SU-DHL-6 (cell line): Measurements from ENCODE around the gene ARFGEF3.

Source experiments
- H2AFZ ChIP-seq: fragments of 200-600 bp; sonication (generic); 2 replicates; pipeline ENCODE4 v1.6.1; 2014; ENCODE audit warnings: low read depth, mild to moderate bottlenecking, moderate library complexity, mixed read lengths, antibody characterized with exemption, low read length; ENCODE audit not compliant: severe bottlenecking
- H3F3A ChIP-seq: fragments of 200-600 bp; shearing (Covaris generic); 2 replicates; pipeline ENCODE4 v1.6.0; 2016; ENCODE audit warnings: antibody characterized with exemption, mild to moderate bottlenecking; ENCODE audit not compliant: insufficient read depth
- H3K27ac ChIP-seq: fragments of 200-600 bp; sonication (generic); 2 replicates; pipeline ENCODE4 v1.5.1; 2016; ENCODE audit warnings: low read depth, mild to moderate bottlenecking, low read length, moderate library complexity, mixed read lengths
- H3K27me3 ChIP-seq: fragments of 200-600 bp; sonication (generic), shearing (Covaris generic); 2 replicates; pipeline ENCODE4 v1.6.0; 2014; ENCODE audit warnings: mild to moderate bottlenecking, low read length
- H3K36me3 ChIP-seq: fragments of 200-600 bp; sonication (generic); 2 replicates; pipeline ENCODE4 v1.6.1; 2014; ENCODE audit warnings: mild to moderate bottlenecking, low read length, mixed read lengths
- H3K4me2 ChIP-seq: fragments of 300-600, 200-600 bp; shearing (Covaris generic), sonication (generic); 2 replicates; pipeline ENCODE4 v1.6.0; 2014; ENCODE audit warnings: low read length, low read depth, mild to moderate bottlenecking; ENCODE audit not compliant: poor library complexity, severe bottlenecking
- H3K4me3 ChIP-seq: fragments of 200-600 bp; sonication (generic); 2 replicates; pipeline ENCODE4 v1.5.1; 2014; ENCODE audit warnings: antibody characterized with exemption, low read length, mild to moderate bottlenecking, mixed read lengths; ENCODE audit not compliant: insufficient read depth, poor library complexity, severe bottlenecking
- H3K79me2 ChIP-seq: fragments of 200-600 bp; sonication (generic); 2 replicates; pipeline ENCODE4 v1.6.1; 2014; ENCODE audit warnings: mild to moderate bottlenecking, low read length, moderate library complexity; ENCODE audit not compliant: insufficient read depth
- H3K9ac ChIP-seq: fragments of 200-600 bp; sonication (generic); 2 replicates; pipeline ENCODE4 v1.7.0; 2014; ENCODE audit warnings: mild to moderate bottlenecking, low read length
- H3K9me2 ChIP-seq: fragments of 200-600 bp; sonication (generic); replicated peaks from 2 replicates; pipeline ENCODE4 v1.6.1; 2014; ENCODE audit warnings: low read length; ENCODE audit not compliant: insufficient read depth
- H3K9me3 ChIP-seq: fragments of 200-600 bp; sonication (generic); 2 replicates; pipeline ENCODE4 v1.6.1; 2014; ENCODE audit warnings: low read length, mixed read lengths; ENCODE audit not compliant: insufficient read depth
- H4K20me1 ChIP-seq: fragments of 200-600 bp; sonication (generic); 2 replicates; pipeline ENCODE4 v1.6.1; 2014; ENCODE audit warnings: low read depth, mild to moderate bottlenecking, antibody characterized with exemption, low read length, moderate library complexity, mixed read lengths
- CTCF ChIP-seq: fragments of 200-600 bp; sonication (generic); IDR thresholded peaks from one replicate; pipeline ENCODE4 v1.5.1; 2017; ENCODE audit warnings: antibody characterized with exemption, mild to moderate bottlenecking, low read length, moderate library complexity; ENCODE audit not compliant: insufficient read depth, poor library complexity, severe bottlenecking
- EZH2phosphoT487 ChIP-seq: fragments of 200-600 bp; sonication (generic), shearing (Covaris generic); conservative IDR thresholded peaks from 2 replicates; pipeline ENCODE4 v1.6.1; 2018; ENCODE audit warnings: mild to moderate bottlenecking, antibody characterized with exemption, low read length, moderate library complexity, mixed read lengths

The ARFGEF3 gene

GRCh38 chr6:138230221-138230620 lies 68.5 kb downstream of the ARFGEF3 start:
- Histone ChIP-seq H3K27me3 (no peaks in the 10 kb centered on the region), H3K36me3 (no peaks in the 10 kb centered on the region), H3F3A (no peaks in the 10 kb centered on the region), H3K9ac (no peak overlapping the region), H2AFZ (no peak overlapping the region), H3K79me2 (no peaks in the 10 kb centered on the region), H3K27ac (no peak overlapping the region), H3K9me3 (no peaks in the 10 kb centered on the region), H3K9me2 (no peaks in the 10 kb centered on the region), H3K4me2 (no peak overlapping the region), H3K4me3 (no peak overlapping the region), H4K20me1 (no peaks in the 10 kb centered on the region)
- TF ChIP-seq CTCF (no peak), EZH2phosphoT487 (no peak)

GRCh38 chr6:138230759-138231380 lies 69.1 kb downstream of the ARFGEF3 start:
- no peak overlapping the region for H2AFZ ChIP-seq
- H3K4me2 ChIP-seq: no peak overlapping the region
- TF ChIP-seq CTCF (no peak), EZH2phosphoT487 (no peak)

GRCh38 chr6:138231381-138231886 lies 69.7 kb downstream of the ARFGEF3 start:
- H4K20me1 ChIP-seq: no peaks in the 10 kb centered on the region
- H3K79me2 ChIP-seq: no peaks in the 10 kb centered on the region
- no peak overlapping the region for H3K27ac ChIP-seq
- no peaks in the 10 kb centered on the region for H3K9me2 ChIP-seq
- H3F3A ChIP-seq: no peaks in the 10 kb centered on the region
- no peak overlapping the region for H3K9ac ChIP-seq
- H3K36me3 ChIP-seq: no peaks in the 10 kb centered on the region
- no peak overlapping the region for H3K4me3 ChIP-seq
- no peak for TF ChIP-seq EZH2phosphoT487
- TF ChIP-seq CTCF: no peak
- H3K27me3 ChIP-seq: no peaks in the 10 kb centered on the region
- H3K4me2 ChIP-seq: no peak overlapping the region
- H2AFZ ChIP-seq: no peak overlapping the region
- no peaks in the 10 kb centered on the region for H3K9me3 ChIP-seq

More at GRCh38 chr6:138230759-138231380, 69.1 kb downstream of the ARFGEF3 start:
- Histone ChIP-seq H3K36me3 (no peaks in the 10 kb centered on the region), H3K9me3 (no peaks in the 10 kb centered on the region), H3K27me3 (no peaks in the 10 kb centered on the region), H3K4me3 (no peak overlapping the region), H3K27ac (no peak overlapping the region), H4K20me1 (no peaks in the 10 kb centered on the region), H3K79me2 (no peaks in the 10 kb centered on the region), H3K9ac (no peak overlapping the region), H3F3A (no peaks in the 10 kb centered on the region), H3K9me2 (no peaks in the 10 kb centered on the region)
